SK-N-MC (cell line): Measurements from ENCODE around the gene TGFBR3L.
A peak's percentile ranks its signal among the peaks of the same experiment; 100 is the strongest.

ENCODE experiments used
- DNase-seq: peaks from one replicate; pipeline ENCODE4 v3.0.0-alpha.2; 2011; ENCODE audit warnings: low read depth, low spot score
- H3K27ac ChIP-seq: fragments of 200-600 bp; sonication (generic); 2 replicates; pipeline ENCODE4 v1.5.1; 2016; ENCODE audit warnings: mixed run types
- H3K36me3 ChIP-seq: fragments of 200-600 bp; sonication (generic); 2 replicates; pipeline ENCODE4 v1.6.1; 2017; ENCODE audit warnings: antibody characterized with exemption, low read length, mixed read lengths; ENCODE audit not compliant: insufficient read depth
- H3K4me3 ChIP-seq: fragments of 200-600 bp; sonication (generic); 2 replicates; pipeline ENCODE4 v1.5.1; 2016
- H3K9ac ChIP-seq: fragments of 200-600 bp; sonication (generic); 2 replicates; pipeline ENCODE4 v1.8.0; 2017; ENCODE audit warnings: mixed run types, mixed read lengths; ENCODE audit not compliant: insufficient read length
- H3K9me3 ChIP-seq: fragments of 200-600 bp; sonication (generic); 2 replicates; pipeline ENCODE4 v1.6.1; 2017; ENCODE audit warnings: low read depth, mild to moderate bottlenecking, antibody characterized with exemption, low read length, moderate library complexity, mixed read lengths
- EZH2 ChIP-seq: fragments of 200-600 bp; sonication (generic); IDR thresholded peaks from one replicate; pipeline ENCODE4 v1.6.1; 2017; ENCODE audit warnings: antibody characterized with exemption
- FOXP2 ChIP-seq: optimal IDR thresholded peaks from 2 replicates; pipeline ENCODE3; 2011; ENCODE audit warnings: mild to moderate bottlenecking, moderate library complexity; ENCODE audit not compliant: insufficient read depth; ENCODE audit errors: extremely low read length, control extremely low read depth
- POLR2AphosphoS5 ChIP-seq: IDR thresholded peaks from 2 replicates; pipeline ENCODE4 v1.6.1; 2012; ENCODE audit warnings: mild to moderate bottlenecking, low read depth, low read length, borderline replicate concordance

The TGFBR3L gene

DNA sequence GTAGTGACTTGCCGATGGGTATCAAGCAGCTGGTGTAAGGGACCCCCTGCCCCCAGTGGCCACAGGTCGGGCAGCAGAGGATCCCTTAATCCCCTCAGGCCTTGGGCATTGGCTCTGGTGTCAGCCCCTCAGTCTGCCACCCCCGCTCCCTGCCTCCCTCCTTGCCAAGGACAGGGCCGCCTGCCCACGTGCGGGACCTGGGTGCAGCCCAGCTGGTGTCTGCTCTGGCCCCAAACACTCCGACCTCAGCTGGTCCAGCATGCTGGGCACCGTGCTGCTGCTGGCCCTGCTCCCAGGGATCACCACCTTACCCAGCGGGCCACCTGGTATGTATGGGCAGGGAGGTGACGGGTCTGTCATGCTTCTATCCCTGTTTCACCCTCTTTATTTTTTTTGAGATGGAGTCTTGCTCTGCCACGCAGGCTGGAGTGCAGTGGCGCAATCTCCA lies at the start of gene TGFBR3L:
Gene TGFBR3L, plus strand, starts transcription at position 233 of the 448 bp plus-strand sequence.
- no peak for DNase-seq

DNA sequence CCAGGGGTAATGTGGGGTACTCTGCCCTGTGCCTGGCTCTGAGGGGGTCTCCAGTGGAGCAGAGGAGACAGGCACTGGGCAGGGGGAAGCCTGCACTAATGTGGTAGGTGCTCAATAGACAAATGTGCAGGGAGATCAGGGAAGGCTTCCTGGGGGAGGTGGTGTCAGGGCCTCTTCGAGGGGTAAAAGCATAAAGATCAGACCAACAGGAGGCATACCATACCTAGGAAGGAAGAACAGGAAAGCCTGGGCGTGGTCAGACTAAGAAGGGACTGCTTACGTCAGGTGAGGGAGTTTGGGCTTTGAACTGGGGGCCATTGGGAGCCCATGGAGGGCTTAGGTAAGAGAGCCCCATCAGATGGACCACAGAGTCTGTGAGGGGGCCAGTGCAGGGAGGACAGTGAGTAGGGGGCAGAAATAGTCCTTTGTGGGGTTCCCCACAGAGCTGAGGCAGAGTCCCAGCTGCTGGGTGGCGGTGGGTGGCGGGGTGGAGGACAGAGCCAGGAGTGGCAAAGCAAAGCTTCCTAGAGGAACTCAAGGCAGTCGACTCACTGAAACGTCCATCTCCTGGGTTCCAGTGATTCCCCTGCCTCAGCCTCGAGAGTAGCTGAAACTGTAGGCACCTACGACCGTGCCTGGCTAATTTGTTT lies 49.2 kb upstream of the TGFBR3L start:
- peak overlapping the region; percentile 12; the same call in 1 of the 2 replicates for H3K27ac ChIP-seq
- no peaks in the 10 kb centered on the region for H3K36me3 ChIP-seq
- TF ChIP-seq POLR2AphosphoS5 (no peak), EZH2 (no peak), FOXP2 (no peak)
- no peak overlapping the region for H3K9ac ChIP-seq
- H3K4me3 ChIP-seq, result no peak overlapping the region
- DNase-seq, result no peak
- H3K9me3 ChIP-seq, result no peaks in the 10 kb centered on the region

More for the DNA sequence above, at the start of gene TGFBR3L:
- no peak for TF ChIP-seq POLR2AphosphoS5
- H3K36me3 ChIP-seq, result peaks cover 22% of the 10 kb centered on the region; the same call in 1 of the 2 replicates
- H3K27ac ChIP-seq, result no peak within 1 kb of the TSS
- peak within 1 kb of the TSS; percentile 76 for H3K4me3 ChIP-seq
- no peaks in the 10 kb centered on the region for H3K9me3 ChIP-seq
- no peak within 1 kb of the TSS for H3K9ac ChIP-seq

GRCh38 chr19:7866399-7867091 lies 48.1 kb upstream of the TGFBR3L start:
- DNase-seq, result no peak
- no peak overlapping the region for H3K9ac ChIP-seq
- H3K4me3 ChIP-seq, result no peak overlapping the region
- H3K9me3 ChIP-seq, result no peaks in the 10 kb centered on the region
- H3K36me3 ChIP-seq, result no peaks in the 10 kb centered on the region
- H3K27ac ChIP-seq, result no peak overlapping the region
- TF ChIP-seq POLR2AphosphoS5, result no peak
- no peak for TF ChIP-seq EZH2
- TF ChIP-seq FOXP2, result no peak

DNA sequence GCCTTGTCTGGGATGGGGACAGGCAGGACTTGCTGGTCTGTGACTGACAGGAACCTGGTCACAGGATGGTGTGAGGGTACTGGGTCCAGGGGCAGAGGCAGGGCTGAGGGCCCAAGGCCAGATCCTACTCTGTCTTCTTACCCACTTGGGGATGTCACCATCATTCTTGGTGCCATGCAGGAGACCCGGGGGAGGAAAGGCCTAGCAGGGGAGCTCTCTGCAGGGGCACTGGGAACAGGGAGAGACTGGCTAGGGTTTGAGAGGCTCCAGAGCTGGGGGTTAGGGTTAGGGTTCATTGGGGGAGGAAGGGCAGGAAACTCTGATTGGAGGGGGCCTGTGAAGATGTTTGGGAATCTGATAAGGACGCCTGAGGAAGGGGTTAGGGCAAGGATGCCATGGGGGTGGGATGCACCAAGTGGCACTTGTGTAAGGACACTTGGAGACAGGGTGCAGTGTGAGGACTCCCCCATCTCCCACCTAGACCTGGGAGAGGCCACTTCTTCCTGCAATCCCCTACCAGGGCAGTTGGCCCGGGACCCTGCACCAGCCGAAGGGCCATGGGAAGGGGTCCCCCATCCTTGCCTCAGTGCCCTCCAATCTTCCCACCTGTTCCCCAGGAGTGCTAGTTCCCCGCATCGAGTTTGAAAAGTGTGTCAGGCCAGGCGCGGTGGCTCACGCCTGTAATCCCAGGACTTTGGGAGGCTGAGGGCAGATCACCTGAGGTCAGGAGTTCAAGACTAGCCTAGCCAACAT lies 47.4 kb upstream of the TGFBR3L start:
- Histone ChIP-seq H3K4me3 (no peak overlapping the region), H3K27ac (no peak overlapping the region), H3K9ac (no peak overlapping the region), H3K36me3 (no peaks in the 10 kb centered on the region), H3K9me3 (no peaks in the 10 kb centered on the region)
- no peak for TF ChIP-seq EZH2
- TF ChIP-seq FOXP2, result no peak
- TF ChIP-seq POLR2AphosphoS5, result no peak
- DNase-seq, result no peak

GRCh38 chr19:7868326-7868670 lies 46.3 kb upstream of the TGFBR3L start:
- Histone ChIP-seq H3K9me3 (no peaks in the 10 kb centered on the region), H3K27ac (no peak overlapping the region), H3K4me3 (peak overlapping the region; percentile 80), H3K9ac (no peak overlapping the region), H3K36me3 (no peaks in the 10 kb centered on the region)
- DNase-seq, result no peak
- TF ChIP-seq FOXP2 (no peak), POLR2AphosphoS5 (no peak), EZH2 (no peak)

- TF ChIP-seq FOXP2 (no peak), EZH2 (no peak), POLR2AphosphoS5 (no peak)
- no peaks in the 10 kb centered on the region for H3K9me3 ChIP-seq
- no peaks in the 10 kb centered on the region for H3K36me3 ChIP-seq
- H3K4me3 ChIP-seq, result peak overlapping the region; percentile 80
- H3K9ac ChIP-seq, result no peak overlapping the region
- DNase-seq, result no peak
- H3K27ac ChIP-seq, result peak overlapping the region; percentile 64; the same call in 1 of the 2 replicates
Measured at GRCh38 chr19:7868671-7869452, 45.8 kb upstream of the TGFBR3L start.

DNA sequence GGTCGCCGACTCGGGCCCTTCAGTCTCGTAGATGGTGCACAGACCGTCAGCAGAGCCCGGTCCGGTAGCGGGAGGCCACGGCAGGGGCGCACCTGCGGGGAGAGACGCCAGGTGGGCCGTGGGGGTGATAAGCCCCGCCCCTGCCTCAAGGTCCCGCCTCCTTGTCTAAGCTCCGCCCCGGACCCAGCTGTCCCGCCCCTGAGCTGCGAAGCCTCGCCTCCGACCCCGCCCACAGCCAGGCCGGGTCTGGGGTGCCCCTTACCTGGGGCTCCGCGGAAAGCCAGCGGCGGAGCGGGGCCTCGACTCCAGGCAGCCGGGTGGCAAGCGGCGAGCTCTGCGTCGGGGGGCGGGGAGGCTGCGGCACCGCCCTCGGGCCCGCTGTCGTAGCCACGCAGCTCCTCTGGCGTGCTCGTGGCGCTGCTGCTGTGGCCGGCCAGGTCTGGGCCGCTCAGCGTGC lies 45.1 kb upstream of the TGFBR3L start:
- TF ChIP-seq FOXP2, result peak; percentile 33
- TF ChIP-seq EZH2, result no peak
- peak overlapping the region; percentile 81 for H3K27ac ChIP-seq
- DNase-seq, result no peak
- H3K4me3 ChIP-seq, result peak overlapping the region; percentile 80
- no peak overlapping the region for H3K9ac ChIP-seq
- no peaks in the 10 kb centered on the region for H3K9me3 ChIP-seq
- no peaks in the 10 kb centered on the region for H3K36me3 ChIP-seq
